ENCODE measurements around the gene MBD4. TPM values are rescaled to one million over a fixed set of nuclear protein-coding genes. Genes with fewer than 3 reads are reported as not detected.

The MBD4 gene
- total and polyA plus RNA-seq, 2 experiments from 2014 or later = 33.9 to 59.3 TPM

- peaks cover 67% of the 10 kb centered on the region for H3K36me3 Mint-ChIP-seq (ENCODE audit: low read depth)
Measured at GRCh38 chr3:129434140-129434539, 5.6 kb downstream of the MBD4 start.

More at GRCh38 chr3:129434140-129434539, 5.6 kb downstream of the MBD4 start:
- Histone ChIP-seq H3F3A (replicated peaks; ENCODE audit: low read depth) (peaks cover 8% of the 10 kb centered on the region; the same call in 1 of the 2 replicates), H3K79me2 (replicated peaks; ENCODE audit: insufficient read depth) (peaks cover 35% of the 10 kb centered on the region), H3K4me3 (no peak overlapping the region), H3K4me1 (ENCODE audit: insufficient read depth) (peaks cover 21% of the 10 kb centered on the region), H3K36me3 (ENCODE audit: insufficient read depth) (peaks cover 54% of the 10 kb centered on the region), H3K9me2 (ENCODE audit: insufficient read depth) (no peaks in the 10 kb centered on the region), H3K4me2 (no peak overlapping the region), H3K27ac (ENCODE audit: low read depth) (no peak overlapping the region), H3K27me3 (ENCODE audit: insufficient read depth) (no peaks in the 10 kb centered on the region), H2AFZ (no peak overlapping the region), H4K20me1 (replicated peaks; ENCODE audit: insufficient read depth) (peaks cover 7% of the 10 kb centered on the region; the same call in 1 of the 2 replicates)
- Mint-ChIP-seq H3K27me3 (ENCODE audit: insufficient read depth, low read depth, poor library complexity) (no peaks in the 10 kb centered on the region), H3K27ac (no peak overlapping the region), H3K4me1 (peaks cover 19% of the 10 kb centered on the region), H3K4me3 (no peak overlapping the region), H3K9me3 (no peaks in the 10 kb centered on the region)
- TF ChIP-seq STAT1 (IDR thresholded peaks at IDR 0.05; ENCODE audit: unreplicated experiment) (no peak), ZNF331 (CRISPR knock-in tag; IDR thresholded peaks at IDR 0.05; ENCODE audit: low read depth) (no peak), JUNB (IDR thresholded peaks at IDR 0.05; ENCODE audit: unreplicated experiment) (no peak), CTCF (conservative IDR thresholded peaks at IDR 0.05; ENCODE audit: low read depth in 2 of 2) (no peak), CREB1 (CRISPR knock-in tag; IDR thresholded peaks at IDR 0.05; ENCODE audit: low read depth) (no peak), EZH2phosphoT487 (IDR thresholded peaks at IDR 0.05; ENCODE audit: unreplicated experiment) (no peak), ZNF114 (CRISPR knock-in tag; IDR thresholded peaks at IDR 0.05) (no peak), ZNF462 (CRISPR knock-in tag; IDR thresholded peaks at IDR 0.05) (no peak), REST (IDR thresholded peaks at IDR 0.05; ENCODE audit: unreplicated experiment) (no peak), ETS1 (IDR thresholded peaks at IDR 0.05) (no peak), POLR2AphosphoS5 (IDR thresholded peaks at IDR 0.05; ENCODE audit: low read depth) (no peak), NANOG (IDR thresholded peaks at IDR 0.05; ENCODE audit: borderline replicate concordance) (no peak), EZH2 (IDR thresholded peaks at IDR 0.05; ENCODE audit: low read depth, unreplicated experiment) (no peak)
- ATAC-seq = no peak
- DNase-seq (ENCODE audit: low spot score) = no peak
